ENCODE data around the gene NDUFA8.
A peak's percentile ranks its signal among the peaks of the same experiment; 100 is the strongest.
"Not testable (repeated sequence)": the region's sequence is repeated elsewhere in the genome, so short reads cannot be mapped to it uniquely, and the experiment has no call there.

NDUFA8 gene

GRCh38 chr9:122124528-122124927, 35.1 kb downstream of the NDUFA8 start:
- Mint-ChIP-seq H3K27me3 (peaks cover 27% of the 10 kb centered on the region), H3K4me1 (peaks cover 13% of the 10 kb centered on the region), H3K9me3 (no peaks in the 10 kb centered on the region), H3K27ac (no peak overlapping the region), H3K4me3 (no peak overlapping the region), H3K36me3 (ENCODE audit: low read depth) (no peaks in the 10 kb centered on the region)
- ATAC-seq (no peak), DNase-seq (no peak)

GRCh38 chr9:122124048-122124447, 35.5 kb downstream of the NDUFA8 start:
- Mint-ChIP-seq H3K27me3 (peaks cover 27% of the 10 kb centered on the region), H3K4me1 (peaks cover 13% of the 10 kb centered on the region), H3K27ac (no peak overlapping the region), H3K9me3 (no peaks in the 10 kb centered on the region), H3K36me3 (ENCODE audit: low read depth) (no peaks in the 10 kb centered on the region), H3K4me3 (no peak overlapping the region)
- no peak for DNase-seq
- no peak for ATAC-seq

DNA sequence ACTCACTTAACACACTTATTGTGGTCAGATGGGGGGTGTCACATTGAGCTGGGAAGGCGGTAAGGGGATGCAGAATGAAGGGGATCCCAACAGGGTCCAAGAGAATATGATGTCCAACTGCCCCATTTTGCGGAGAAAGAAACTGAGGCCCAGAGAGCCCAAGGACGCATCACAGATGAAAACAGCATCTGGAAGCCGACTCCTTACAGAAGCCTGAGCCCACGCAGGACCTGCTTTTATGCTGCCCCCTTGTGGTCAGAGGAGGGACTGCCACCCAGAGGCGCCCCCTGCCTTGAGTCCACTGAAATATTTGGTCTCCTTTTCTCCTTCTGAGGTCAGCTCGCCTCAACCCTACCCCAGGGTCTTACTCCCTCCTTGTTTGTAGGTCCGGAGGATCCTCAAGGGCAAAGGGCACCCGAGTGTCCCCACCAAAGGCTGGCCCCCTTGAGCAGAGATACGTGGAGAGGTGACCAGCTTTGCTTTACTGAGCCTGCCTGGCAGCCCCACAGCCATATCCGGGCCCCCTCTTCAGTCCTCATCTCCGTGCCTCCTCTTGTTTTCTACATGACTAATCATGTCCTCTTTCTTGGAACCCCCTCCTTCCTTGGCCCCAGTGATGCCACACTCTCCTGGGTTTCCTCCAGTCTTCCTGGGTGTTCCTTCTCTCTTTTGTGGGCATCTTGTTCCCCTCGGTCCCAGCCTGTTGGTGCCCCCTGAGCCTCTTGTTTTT, 36.5 kb downstream of the NDUFA8 start:
- H3K4me3 Mint-ChIP-seq: no peak overlapping the region
- H3K4me1 Mint-ChIP-seq: peaks cover 11% of the 10 kb centered on the region
- no peaks in the 10 kb centered on the region for H3K36me3 Mint-ChIP-seq (ENCODE audit: low read depth)
- ATAC-seq (peak; percentile 38), DNase-seq (peak; percentile 82)
- no peak overlapping the region for H3K27ac Mint-ChIP-seq
- peaks cover 27% of the 10 kb centered on the region for H3K27me3 Mint-ChIP-seq
- no peaks in the 10 kb centered on the region for H3K9me3 Mint-ChIP-seq

- no peak for DNase-seq
- Mint-ChIP-seq H3K4me3 (no peak overlapping the region), H3K36me3 (ENCODE audit: low read depth) (no peaks in the 10 kb centered on the region)
Observed at GRCh38 chr9:122122468-122122867, 37.1 kb downstream of the NDUFA8 start.

DNA sequence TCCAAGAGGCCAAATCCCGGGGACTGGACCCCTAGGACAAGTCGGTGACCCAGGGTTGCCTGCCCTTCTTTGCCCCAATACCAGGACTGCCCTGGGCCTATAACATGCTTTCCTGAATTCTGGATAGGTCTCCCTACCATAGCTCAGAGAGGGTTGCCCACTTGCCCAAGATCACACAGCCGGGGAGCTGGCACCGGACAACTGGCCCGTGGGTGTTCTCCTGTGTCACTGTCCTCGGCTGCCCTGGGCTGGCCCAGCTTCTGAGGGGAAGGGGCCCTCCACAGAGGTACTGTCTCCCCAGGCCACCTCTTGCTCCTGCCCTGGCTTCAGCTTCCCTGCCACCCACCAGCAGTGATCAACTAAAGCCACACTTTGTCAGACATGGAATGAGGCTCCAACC, 37.6 kb downstream of the NDUFA8 start:
- peaks cover 25% of the 10 kb centered on the region for H3K27me3 Mint-ChIP-seq
- H3K4me1 Mint-ChIP-seq: peaks cover 7% of the 10 kb centered on the region
- ATAC-seq (no peak), DNase-seq (no peak)
- H3K4me3 Mint-ChIP-seq: no peak overlapping the region
- no peaks in the 10 kb centered on the region for H3K36me3 Mint-ChIP-seq (ENCODE audit: low read depth)
- H3K27ac Mint-ChIP-seq: no peak overlapping the region
- no peaks in the 10 kb centered on the region for H3K9me3 Mint-ChIP-seq

More at GRCh38 chr9:122122468-122122867, 37.1 kb downstream of the NDUFA8 start:
- H3K27me3 Mint-ChIP-seq: peaks cover 27% of the 10 kb centered on the region
- H3K9me3 Mint-ChIP-seq: no peaks in the 10 kb centered on the region
- ATAC-seq: no peak
- H3K27ac Mint-ChIP-seq: no peak overlapping the region
- H3K4me1 Mint-ChIP-seq: peaks cover 9% of the 10 kb centered on the region

DNA sequence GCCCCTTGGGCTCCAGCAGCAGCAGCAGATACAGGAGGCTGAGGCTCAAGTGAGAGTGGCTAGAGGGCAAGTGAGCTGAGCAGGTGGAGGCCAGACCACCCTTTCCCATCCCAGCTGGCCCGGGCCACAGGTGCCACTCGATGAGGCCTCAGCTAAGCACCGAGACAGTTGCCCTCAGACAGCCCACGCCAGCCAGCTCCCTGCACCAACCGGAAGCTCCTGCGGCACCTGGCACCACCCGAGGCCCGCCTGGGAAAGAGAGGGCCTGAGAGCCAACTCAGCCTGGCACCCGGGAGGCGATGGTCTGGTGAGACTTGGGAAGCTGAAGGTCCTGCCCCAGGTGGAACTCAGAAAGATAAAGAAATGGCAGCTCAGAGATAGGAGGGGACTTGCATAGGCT, 38.2 kb downstream of the NDUFA8 start:
- no peak for DNase-seq
- Mint-ChIP-seq H3K36me3 (ENCODE audit: low read depth) (no peaks in the 10 kb centered on the region), H3K9me3 (no peaks in the 10 kb centered on the region), H3K27ac (no peak overlapping the region), H3K27me3 (peaks cover 21% of the 10 kb centered on the region), H3K4me1 (peaks cover 4% of the 10 kb centered on the region), H3K4me3 (no peak overlapping the region)
- ATAC-seq: no peak

DNA sequence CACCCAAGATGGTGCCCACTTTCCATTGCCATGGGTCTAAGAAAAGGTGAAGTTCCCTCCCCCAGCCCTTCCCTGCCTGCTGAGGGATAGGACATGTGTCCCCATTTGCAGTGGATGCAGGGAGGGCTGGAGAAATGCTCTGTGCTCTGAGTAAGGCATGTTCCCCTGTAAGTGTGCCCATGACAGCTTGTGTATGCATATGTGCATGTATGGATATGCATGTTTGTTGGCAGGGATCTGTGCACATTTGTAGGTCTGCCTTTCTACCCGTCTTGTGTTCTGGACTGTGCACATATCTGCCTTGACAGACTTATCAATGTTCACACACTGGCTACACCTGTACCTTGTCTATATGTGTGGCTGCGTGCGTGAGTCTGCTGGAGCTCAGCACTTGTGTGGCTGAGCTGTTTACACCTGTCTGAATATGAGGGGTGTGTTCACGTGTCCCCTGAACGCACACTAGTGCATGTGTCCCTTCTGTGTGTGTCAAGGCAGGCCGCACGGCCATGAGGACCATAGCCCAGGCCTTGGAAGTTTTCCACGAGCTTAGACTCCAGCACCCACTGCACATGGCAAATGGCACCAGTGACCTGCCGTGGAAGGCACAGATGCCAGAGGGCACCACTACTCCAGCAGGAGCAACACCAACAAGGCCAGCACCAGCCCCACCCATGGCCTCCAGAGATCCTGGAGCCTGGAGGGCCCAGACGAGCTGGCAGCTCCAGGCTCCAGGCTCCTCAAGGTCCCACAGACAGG, 39.1 kb downstream of the NDUFA8 start:
- H3K9me3 Mint-ChIP-seq: no peaks in the 10 kb centered on the region
- ATAC-seq (no peak), DNase-seq (no peak)
- H3K4me3 Mint-ChIP-seq: no peak overlapping the region
- no peak overlapping the region for H3K27ac Mint-ChIP-seq
- no peaks in the 10 kb centered on the region for H3K36me3 Mint-ChIP-seq (ENCODE audit: low read depth)
- peaks cover 13% of the 10 kb centered on the region for H3K27me3 Mint-ChIP-seq
- H3K4me1 Mint-ChIP-seq: peaks cover 2% of the 10 kb centered on the region

DNA sequence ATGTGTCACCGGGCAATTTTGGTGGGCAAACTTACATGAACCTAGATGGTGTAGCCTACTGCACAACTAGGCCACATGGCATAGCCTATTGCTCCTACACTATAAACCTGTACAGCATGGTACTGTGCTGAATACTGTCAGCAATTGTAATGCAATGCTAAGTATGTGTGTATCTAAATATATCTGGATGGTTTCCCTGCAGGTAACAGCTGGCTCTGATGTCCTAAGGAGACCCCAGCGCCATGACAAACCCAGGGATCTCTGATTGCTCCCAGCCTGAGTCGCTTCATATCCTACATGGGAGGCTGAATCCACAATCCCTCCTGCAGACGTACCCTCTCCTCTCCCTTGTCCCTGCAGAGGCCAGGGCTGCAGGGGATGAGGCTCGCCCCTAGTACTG, 39.9 kb downstream of the NDUFA8 start:
- Mint-ChIP-seq H3K4me3 (no peak overlapping the region), H3K27ac (no peak overlapping the region), H3K9me3 (no peaks in the 10 kb centered on the region), H3K4me1 (no peaks in the 10 kb centered on the region), H3K27me3 (peaks cover 7% of the 10 kb centered on the region), H3K36me3 (ENCODE audit: low read depth) (no peaks in the 10 kb centered on the region)
- DNase-seq (no peak), ATAC-seq (no peak)

- no peaks in the 10 kb centered on the region for H3K9me3 Mint-ChIP-seq
- DNase-seq: no peak
- H3K27me3 Mint-ChIP-seq: peaks cover 4% of the 10 kb centered on the region
- H3K4me1 Mint-ChIP-seq: no peaks in the 10 kb centered on the region
- H3K4me3 Mint-ChIP-seq: no peak overlapping the region
- no peaks in the 10 kb centered on the region for H3K36me3 Mint-ChIP-seq (ENCODE audit: low read depth)
- no peak for ATAC-seq
- no peak overlapping the region for H3K27ac Mint-ChIP-seq
Observed at GRCh38 chr9:122119166-122119521, 40.4 kb downstream of the NDUFA8 start.

DNA sequence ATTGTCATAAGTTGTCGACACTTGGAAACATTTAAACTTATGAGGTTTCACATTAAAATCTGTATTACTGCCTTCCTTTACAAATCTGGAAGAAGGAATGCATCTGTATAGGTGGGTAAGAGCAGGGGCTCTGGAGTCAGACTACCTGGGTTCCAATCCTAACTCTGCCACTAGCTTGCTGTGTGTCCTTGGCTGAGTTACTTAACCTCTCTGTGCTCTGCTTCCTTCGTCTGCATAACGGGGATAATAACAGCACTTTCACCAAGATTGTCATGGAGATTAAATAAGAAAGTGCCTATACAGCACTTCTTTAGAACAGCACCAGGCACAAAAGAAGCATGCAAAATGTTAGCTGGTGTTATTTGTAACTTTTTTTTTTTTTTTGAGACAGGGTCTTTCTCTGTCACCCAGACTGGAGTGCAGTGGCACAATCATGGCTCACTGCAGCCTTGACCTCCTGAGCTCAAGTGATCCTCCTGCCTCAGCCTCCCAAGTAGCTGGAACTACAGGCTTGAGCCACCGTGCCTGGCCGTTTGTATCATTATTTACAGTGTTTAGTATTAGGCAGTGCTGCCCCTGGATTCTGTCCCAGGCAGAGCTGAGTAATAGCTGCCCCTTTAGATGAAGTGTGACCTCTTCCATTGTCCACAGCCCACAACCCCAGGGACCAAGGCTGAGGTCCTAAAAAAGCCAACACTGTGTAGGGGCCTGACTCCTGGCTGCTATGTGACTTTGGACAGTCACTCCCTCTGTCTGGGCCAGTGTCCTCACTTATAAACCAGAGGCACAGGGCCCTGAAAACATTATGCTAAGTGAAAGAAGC, 41.0 kb downstream of the NDUFA8 start:
- Mint-ChIP-seq H3K9me3 (no peaks in the 10 kb centered on the region), H3K27ac (no peak overlapping the region), H3K4me3 (no peak overlapping the region), H3K27me3 (no peaks in the 10 kb centered on the region), H3K36me3 (ENCODE audit: low read depth) (no peaks in the 10 kb centered on the region), H3K4me1 (no peaks in the 10 kb centered on the region)
- DNase-seq (no peak), ATAC-seq (no peak)

- H3K27me3 Mint-ChIP-seq; ATAC-seq; H3K36me3 Mint-ChIP-seq (ENCODE audit: low read depth); H3K27ac Mint-ChIP-seq; H3K4me1 Mint-ChIP-seq; DNase-seq; H3K4me3 Mint-ChIP-seq; H3K9me3 Mint-ChIP-seq: not testable (repeated sequence)
Observed at GRCh38 chr9:122117241-122117640, 42.3 kb downstream of the NDUFA8 start.

DNA sequence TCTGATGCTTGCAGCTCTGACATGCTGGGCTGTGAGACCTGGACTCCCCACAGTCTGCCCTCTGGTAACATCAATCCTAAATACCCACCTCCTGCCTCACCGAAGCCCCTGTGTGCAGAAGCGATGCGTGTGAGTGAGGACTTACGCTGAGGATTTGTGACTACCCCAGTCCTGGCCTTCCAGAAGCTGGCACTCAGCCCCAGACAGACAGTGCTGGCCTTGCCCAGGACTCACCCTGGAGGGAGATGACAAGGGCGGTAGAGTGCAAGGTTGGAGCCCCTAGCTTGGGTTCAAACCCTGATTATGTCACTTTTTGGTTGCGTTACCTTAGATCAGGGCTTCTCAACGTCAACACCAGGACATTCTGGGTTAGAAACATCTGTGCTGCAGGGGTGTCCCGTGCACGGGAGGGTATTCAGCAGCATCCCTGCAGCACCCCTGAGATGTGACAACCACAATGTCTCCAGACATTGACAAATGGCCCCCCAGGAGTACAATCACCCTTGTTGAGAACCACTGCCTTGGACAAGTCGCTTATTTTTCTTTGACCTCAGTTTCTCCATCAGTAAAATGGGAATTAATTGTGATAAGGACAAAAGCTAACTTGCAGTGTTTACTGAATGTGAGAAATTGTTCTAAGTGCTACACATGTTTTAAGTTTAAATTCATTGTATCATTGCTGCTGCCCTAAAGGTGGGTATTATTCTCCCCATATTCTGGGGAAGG, 43.0 kb downstream of the NDUFA8 start:
- Mint-ChIP-seq H3K27me3 (no peaks in the 10 kb centered on the region), H3K36me3 (ENCODE audit: low read depth) (no peaks in the 10 kb centered on the region), H3K4me1 (no peaks in the 10 kb centered on the region), H3K4me3 (no peak overlapping the region), H3K27ac (no peak overlapping the region), H3K9me3 (no peaks in the 10 kb centered on the region)
- ATAC-seq (no peak), DNase-seq (no peak)

GRCh38 chr9:122116040-122116439, 43.5 kb downstream of the NDUFA8 start:
- Mint-ChIP-seq H3K36me3 (ENCODE audit: low read depth) (no peaks in the 10 kb centered on the region), H3K4me1 (no peaks in the 10 kb centered on the region), H3K27me3 (no peaks in the 10 kb centered on the region), H3K4me3 (no peak overlapping the region), H3K27ac (no peak overlapping the region), H3K9me3 (no peaks in the 10 kb centered on the region)
- ATAC-seq (no peak), DNase-seq (no peak)

Data from activated naive CD8-positive, alpha-beta T cell treated with anti-CD3 and anti-CD28 coated beads, Interleukin-2, amount 50 U/mL, for 24 hours (primary cell).